D721Med (cell line): ENCODE measurements around the gene KLF15.

Source experiments
- DNase-seq: peaks from one replicate; pipeline ENCODE4 v3.0.0; 2011; ENCODE audit warnings: low spot score; ENCODE audit not compliant: insufficient read length
- FAIRE-seq: peaks from 2 replicates; lab custom pipeline; 2011; peaks lifted over from hg19 to GRCh38; lab: Jason Lieb, UNC
- TF ChIP-seq, protein P1 (sequence below): IDR thresholded peaks from 2 replicates; pipeline ENCODE4 v1.5.1; 2012; ENCODE audit warnings: mild to moderate bottlenecking, control low read depth; ENCODE audit not compliant: insufficient read depth; ENCODE audit errors: missing control alignments

The KLF15 gene

DNA sequence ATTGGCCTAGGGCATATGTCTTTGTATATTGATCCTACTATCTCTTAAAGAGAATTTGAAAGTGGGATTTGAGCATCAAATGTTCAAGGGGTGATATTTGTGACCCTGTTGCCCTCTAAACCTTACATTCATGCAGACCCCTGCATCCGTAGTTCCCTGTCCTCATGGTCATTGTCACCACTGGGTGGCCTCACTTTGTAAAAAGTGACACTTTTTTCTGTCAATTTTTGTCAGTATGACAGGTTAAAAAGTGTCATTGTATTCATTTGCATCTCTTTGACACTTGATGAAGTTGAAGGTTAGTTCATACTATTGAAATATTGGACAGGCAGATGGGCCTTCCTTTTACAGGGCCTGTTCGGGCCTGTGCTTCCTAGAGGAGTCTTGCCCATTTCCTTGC is 12.3 kb upstream of the KLF15 start:
- FAIRE-seq: no peak
- no peak for DNase-seq
- TF ChIP-seq, protein P1, sequence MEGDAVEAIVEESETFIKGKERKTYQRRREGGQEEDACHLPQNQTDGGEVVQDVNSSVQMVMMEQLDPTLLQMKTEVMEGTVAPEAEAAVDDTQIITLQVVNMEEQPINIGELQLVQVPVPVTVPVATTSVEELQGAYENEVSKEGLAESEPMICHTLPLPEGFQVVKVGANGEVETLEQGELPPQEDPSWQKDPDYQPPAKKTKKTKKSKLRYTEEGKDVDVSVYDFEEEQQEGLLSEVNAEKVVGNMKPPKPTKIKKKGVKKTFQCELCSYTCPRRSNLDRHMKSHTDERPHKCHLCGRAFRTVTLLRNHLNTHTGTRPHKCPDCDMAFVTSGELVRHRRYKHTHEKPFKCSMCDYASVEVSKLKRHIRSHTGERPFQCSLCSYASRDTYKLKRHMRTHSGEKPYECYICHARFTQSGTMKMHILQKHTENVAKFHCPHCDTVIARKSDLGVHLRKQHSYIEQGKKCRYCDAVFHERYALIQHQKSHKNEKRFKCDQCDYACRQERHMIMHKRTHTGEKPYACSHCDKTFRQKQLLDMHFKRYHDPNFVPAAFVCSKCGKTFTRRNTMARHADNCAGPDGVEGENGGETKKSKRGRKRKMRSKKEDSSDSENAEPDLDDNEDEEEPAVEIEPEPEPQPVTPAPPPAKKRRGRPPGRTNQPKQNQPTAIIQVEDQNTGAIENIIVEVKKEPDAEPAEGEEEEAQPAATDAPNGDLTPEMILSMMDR: no peak

DNA sequence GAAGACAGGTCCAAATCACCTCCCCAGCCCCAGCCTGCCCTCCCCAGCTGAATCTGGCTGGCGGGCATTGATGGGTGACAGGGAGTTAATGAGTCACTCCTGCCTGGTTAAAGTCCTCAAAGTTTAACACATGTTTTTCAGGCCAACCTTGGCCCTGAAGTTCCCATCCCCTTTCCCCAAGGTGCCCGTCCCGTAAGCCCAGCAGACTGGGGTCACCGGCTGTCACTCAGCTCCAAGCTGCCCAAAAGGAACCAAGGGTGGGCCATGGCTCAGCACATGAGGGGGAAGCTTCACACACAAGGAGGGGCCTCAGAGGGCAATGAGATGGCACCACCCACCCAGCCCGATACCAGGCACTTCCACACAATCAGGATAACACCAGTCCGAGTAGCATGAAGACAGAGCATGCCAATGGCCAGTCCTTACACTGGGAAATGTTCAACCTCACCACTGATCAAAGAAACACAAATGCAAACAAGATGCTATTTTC is 10.2 kb upstream of the KLF15 start:
- TF ChIP-seq, protein P1: no peak
- DNase-seq (no peak), FAIRE-seq (no peak)

DNA sequence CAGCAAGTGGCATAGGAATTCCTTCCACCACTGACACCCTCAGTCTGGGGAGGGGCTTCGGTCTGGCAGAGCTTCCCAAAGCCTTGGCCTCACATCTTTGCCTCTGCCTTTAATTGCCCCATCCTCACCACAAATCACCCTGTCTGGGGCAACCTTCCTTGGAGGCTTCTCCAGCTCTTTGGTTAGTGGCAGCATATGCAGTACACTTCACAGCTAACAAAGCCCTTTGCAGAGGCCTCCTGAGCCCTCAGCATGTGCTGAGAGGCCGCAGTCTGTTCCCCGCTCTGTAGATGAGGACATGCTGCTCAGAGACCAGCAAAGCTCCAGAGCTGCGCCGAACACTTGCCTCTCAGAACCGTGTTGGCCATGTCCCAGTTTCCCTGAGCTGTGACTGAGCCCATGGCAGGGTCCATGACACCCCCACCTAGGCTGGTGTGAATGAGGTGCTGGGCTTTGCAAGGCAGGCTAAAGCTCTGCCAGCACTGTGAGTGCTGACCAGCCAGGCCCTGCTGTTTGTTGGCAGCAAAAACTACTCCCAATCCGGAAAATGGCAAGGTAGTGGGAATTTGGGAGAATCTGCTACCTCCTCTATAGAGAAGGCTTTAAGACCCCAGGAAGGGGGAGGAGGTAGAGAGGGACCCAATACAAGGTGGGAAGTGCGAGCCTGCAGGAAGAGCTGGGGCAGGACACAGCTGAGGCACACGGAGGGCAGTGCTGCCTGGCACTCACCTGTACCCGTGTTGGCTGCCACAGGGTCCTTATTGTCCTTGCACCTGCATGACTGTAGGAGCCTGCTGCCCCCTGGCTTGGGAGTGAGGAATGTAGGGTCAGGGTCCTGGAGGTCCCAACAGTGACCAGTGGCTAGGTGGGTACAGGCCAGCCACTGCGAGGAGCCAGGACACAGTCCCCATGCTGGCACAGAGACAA is 8.4 kb upstream of the KLF15 start:
- TF ChIP-seq, protein P1: no peak
- FAIRE-seq (no peak), DNase-seq (no peak)

DNA sequence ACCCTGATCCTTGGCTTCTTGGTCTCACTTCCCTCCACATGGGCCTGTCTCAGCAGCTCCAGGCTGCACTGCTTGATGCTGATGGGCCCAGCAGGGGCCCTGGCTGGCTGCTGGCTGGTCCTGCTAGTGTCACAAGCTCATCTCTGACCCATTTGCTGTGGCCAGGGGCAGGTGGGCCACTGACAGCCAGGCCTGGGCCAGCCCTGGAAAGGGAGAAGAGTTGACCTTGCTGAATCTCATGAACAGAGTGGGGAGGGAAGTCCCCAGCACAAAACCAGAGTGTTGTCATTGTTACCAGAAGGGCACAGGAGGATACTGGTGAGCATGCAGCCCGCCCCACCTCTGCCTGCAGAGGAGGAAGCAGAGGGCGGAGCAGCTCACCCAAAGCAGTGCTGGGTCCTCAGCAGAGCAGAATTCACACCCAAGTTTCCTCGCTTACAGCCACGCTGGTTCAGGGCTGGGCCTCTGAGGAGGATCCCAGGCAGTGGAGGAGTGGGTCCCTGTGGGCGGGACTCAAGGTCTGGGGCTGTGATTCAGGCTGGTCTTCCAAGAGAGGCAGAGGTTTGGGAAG is 7.6 kb upstream of the KLF15 start:
- FAIRE-seq: no peak
- TF ChIP-seq, protein P1: no peak
- no peak for DNase-seq

DNA sequence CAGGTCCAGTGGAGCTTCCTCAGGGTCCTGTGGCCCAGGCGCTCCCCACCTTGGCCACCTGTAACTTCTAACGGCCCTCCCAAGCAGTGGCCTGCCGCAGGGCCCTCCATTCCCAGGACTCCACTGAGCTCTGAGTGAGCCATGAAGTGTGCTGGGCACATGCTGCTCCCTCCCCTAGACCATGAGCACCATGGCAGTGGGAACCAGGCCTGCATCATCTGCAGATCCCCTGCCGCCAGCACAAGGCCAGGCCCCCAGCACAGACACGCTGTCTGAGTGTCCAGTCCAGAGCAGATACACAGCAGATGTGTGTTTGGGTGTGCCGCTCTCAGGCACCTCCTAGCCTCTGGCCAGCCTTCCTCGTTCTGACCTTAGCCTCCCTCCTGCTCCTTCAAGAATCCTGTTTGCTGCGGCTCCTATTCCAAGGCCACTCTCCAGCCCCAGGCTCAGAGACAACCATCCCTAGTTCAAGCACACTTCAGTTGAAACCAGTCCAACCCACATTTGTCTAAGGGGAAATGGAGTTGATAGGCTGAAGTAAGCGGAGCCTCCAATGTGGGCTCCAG is 7.0 kb upstream of the KLF15 start:
- FAIRE-seq (no peak), DNase-seq (no peak)
- TF ChIP-seq, protein P1: no peak

DNA sequence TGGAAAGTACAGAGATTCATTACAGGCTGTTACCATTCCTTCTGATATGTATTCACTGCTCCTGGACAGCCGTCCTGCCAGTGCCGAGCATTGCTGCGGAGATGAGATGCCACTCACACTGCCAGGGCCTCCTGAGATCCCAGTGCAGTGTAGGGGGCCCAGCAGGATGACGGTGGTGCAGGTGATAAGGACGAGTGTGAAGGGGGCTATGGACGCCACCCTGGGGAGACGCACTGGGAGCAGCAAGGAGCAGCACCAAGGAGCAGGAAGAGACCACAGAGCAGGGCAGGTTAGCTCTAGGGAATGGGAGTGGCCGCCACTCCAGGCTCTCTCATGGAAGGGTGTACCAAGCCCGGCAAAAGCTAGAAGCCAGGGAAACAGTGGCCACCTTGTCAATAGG is 4.0 kb upstream of the KLF15 start:
- DNase-seq: no peak
- no peak for FAIRE-seq
- TF ChIP-seq, protein P1: no peak

DNA sequence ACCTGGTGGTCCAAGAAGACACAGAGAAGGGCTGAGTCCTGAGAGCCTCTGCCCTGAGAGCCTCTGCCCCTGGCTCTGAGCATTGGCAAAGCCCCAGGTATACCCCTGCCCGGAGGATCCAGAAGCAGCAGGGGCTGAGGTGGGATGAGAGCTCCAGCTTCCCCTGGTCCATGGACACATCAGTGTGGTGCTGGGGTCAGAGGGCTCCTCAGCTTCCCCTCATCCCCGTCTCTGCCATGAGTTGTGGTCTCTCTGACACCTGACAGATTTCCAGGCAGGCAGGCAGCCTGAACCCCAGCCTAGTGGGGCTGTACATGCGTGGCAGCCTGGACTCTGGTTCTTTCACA is 3.5 kb upstream of the KLF15 start:
- no peak for FAIRE-seq
- TF ChIP-seq, protein P1: no peak

More for the DNA sequence above, 3.5 kb upstream of the KLF15 start:
- DNase-seq: no peak
